H1 (cell line): ENCODE results near the gene THADA. TPM values are rescaled to one million over a fixed set of nuclear protein-coding genes. Genes with fewer than 3 reads are reported as not detected.

Experiments
- CTCF ChIA-PET: fragments of 300-600 bp; sonication (Branson Sonifier 250); formaldehyde crosslinking; loops from one replicate; lab custom pipeline; 2021; ENCODE audit not compliant: partially characterized antibody; lab: Charles Lee
- POLR2A ChIA-PET: fragments of 300-600 bp; sonication (Branson Sonifier 250); formaldehyde crosslinking; loops from one replicate; lab custom pipeline; 2021; ENCODE audit warnings: inconsistent platforms; ENCODE audit not compliant: partially characterized antibody; lab: Charles Lee
- DNase-seq, 2 experiments: peaks; one replicate each; pipeline versions ENCODE4 v3.0.0 to v3.0.0-alpha.2; 2010 to 2022; ENCODE audit warnings: low spot score in 2 of 2, low read depth in 1 of 2, mixed read lengths in 1 of 2
- FAIRE-seq: peaks from 2 replicates; lab custom pipeline; 2011; peaks lifted over from hg19 to GRCh38; lab: Jason Lieb, UNC
- H2AFZ ChIP-seq: 2 replicates; pipeline ENCODE4 v1.8.1; 2012; ENCODE audit warnings: low read length, inconsistent platforms
- H2AK5ac ChIP-seq: 2 replicates; pipeline ENCODE4 v1.6.1; 2013; ENCODE audit warnings: low read depth, low read length
- H2BK120ac ChIP-seq: replicated peaks from 2 replicates; pipeline ENCODE3; 2013; ENCODE audit warnings: low read depth, low read length, inconsistent platforms
- H2BK12ac ChIP-seq: 2 replicates; pipeline ENCODE4 v1.6.1; 2013; ENCODE audit warnings: low read depth, low read length
- H2BK15ac ChIP-seq: 2 replicates; pipeline ENCODE4 v1.6.1; 2013; ENCODE audit warnings: low read length
- H2BK20ac ChIP-seq: 2 replicates; pipeline ENCODE4 v1.6.1; 2013; ENCODE audit warnings: low read length
- H2BK5ac ChIP-seq: 2 replicates; pipeline ENCODE4 v1.6.1; 2013; ENCODE audit warnings: low read depth, low read length
- H3K14ac ChIP-seq: 2 replicates; pipeline ENCODE4 v1.6.1; 2013; ENCODE audit warnings: inconsistent platforms; ENCODE audit not compliant: insufficient read length
- H3K18ac ChIP-seq: 2 replicates; pipeline ENCODE4 v1.6.1; 2013; ENCODE audit warnings: low read length; ENCODE audit errors: extremely low read depth
- H3K23ac ChIP-seq: 2 replicates; pipeline ENCODE4 v1.6.1; 2013; ENCODE audit warnings: inconsistent platforms; ENCODE audit not compliant: insufficient read length
- H3K23me2 ChIP-seq: 2 replicates; pipeline ENCODE4 v1.6.1; 2013; ENCODE audit warnings: low read depth, low read length
- H3K27ac ChIP-seq: 2 replicates; pipeline ENCODE4 v1.6.1; 2011; ENCODE audit warnings: low read depth, low read length, inconsistent platforms
- H3K27me3 ChIP-seq, 4 experiments: replicated peaks in 1 of 4; 1 replicate in 1 of 4; 2 replicates in 3 of 4; pipeline versions ENCODE4 v1.6.1 to v1.8.1; 2011 to 2013; ENCODE audit warnings: low read length in 3 of 4, mild to moderate bottlenecking in 3 of 4, inconsistent platforms in 2 of 4, mixed read lengths in 2 of 4, moderate library complexity in 1 of 4; ENCODE audit not compliant: control insufficient read depth in 3 of 4, insufficient read depth in 3 of 4; ENCODE audit errors: extremely low read depth in 1 of 4
- H3K36me3 ChIP-seq, 4 experiments: 2 replicates each; pipeline versions ENCODE4 v1.6.1 to v1.8.1; 2011 to 2013; ENCODE audit warnings: mild to moderate bottlenecking in 4 of 4, low read length in 3 of 4, moderate library complexity in 2 of 4, control low read depth in 1 of 4, inconsistent platforms in 1 of 4; ENCODE audit not compliant: insufficient read depth in 4 of 4, control insufficient read depth in 2 of 4
- H3K4ac ChIP-seq: replicated peaks from 2 replicates; pipeline ENCODE3; 2013; ENCODE audit warnings: low read length, low read depth, mixed read lengths, inconsistent platforms; ENCODE audit not compliant: insufficient read length
- H3K4me1 ChIP-seq, 4 experiments: replicated peaks in 1 of 4; 1 replicate in 1 of 4; 2 replicates in 3 of 4; pipeline versions ENCODE4 v1.6.1 to v1.8.1; 2011 to 2013; ENCODE audit warnings: low read length in 3 of 4, inconsistent platforms in 2 of 4, mixed read lengths in 1 of 4; ENCODE audit not compliant: insufficient read depth in 4 of 4, control insufficient read depth in 3 of 4
- H3K4me2 ChIP-seq, 2 experiments: 2 replicates each; pipeline versions ENCODE4 v1.6.1 to v1.8.1; 2011 to 2013; ENCODE audit warnings: low read depth in 2 of 2, low read length in 2 of 2, control low read depth in 1 of 2, inconsistent platforms in 1 of 2, mild to moderate bottlenecking in 1 of 2; ENCODE audit not compliant: insufficient read depth in 1 of 2
- H3K4me3 ChIP-seq, 4 experiments: fragments of 200-600, 300-600 bp in 1 of 4; sonication (generic), shearing (Covaris generic), sonication (Bioruptor Twin) in 1 of 4; 2 replicates each; pipeline versions ENCODE4 v1.5.1 to v1.8.1; 2011 to 2016; ENCODE audit warnings: low read length in 4 of 4, low read depth in 3 of 4, control low read depth in 2 of 4, inconsistent platforms in 2 of 4, mild to moderate bottlenecking in 2 of 4, mixed read lengths in 1 of 4, moderate library complexity in 1 of 4; ENCODE audit not compliant: insufficient read depth in 2 of 4; ENCODE audit errors: extremely low read depth in 1 of 4
- H3K56ac ChIP-seq: replicated peaks from 2 replicates; pipeline ENCODE3; 2013; ENCODE audit warnings: low read depth, mild to moderate bottlenecking, mixed read lengths, low read length, inconsistent platforms; ENCODE audit not compliant: insufficient read length
- H3K79me1 ChIP-seq: 2 replicates; pipeline ENCODE4 v1.6.1; 2013; ENCODE audit warnings: low read depth, low read length, control low read depth
- H3K79me2 ChIP-seq, 2 experiments: 2 replicates each; pipeline versions ENCODE4 v1.6.1 to v1.8.1; 2012 to 2013; ENCODE audit warnings: low read length in 2 of 2, mild to moderate bottlenecking in 2 of 2, inconsistent platforms in 1 of 2; ENCODE audit not compliant: insufficient read depth in 2 of 2, control insufficient read depth in 1 of 2
- H3K9ac ChIP-seq, 4 experiments: replicated peaks in 1 of 4; 1 replicate in 1 of 4; 2 replicates in 3 of 4; pipeline versions ENCODE4 v1.6.1 to v1.8.1; 2011 to 2013; ENCODE audit warnings: low read depth in 3 of 4, low read length in 3 of 4, control low read depth in 2 of 4, mild to moderate bottlenecking in 2 of 4, moderate library complexity in 2 of 4, inconsistent platforms in 1 of 4; ENCODE audit errors: extremely low read depth in 1 of 4
- H3K9me3 ChIP-seq, 2 experiments: 2 replicates each; pipeline versions ENCODE4 v1.6.1 to v1.8.1; 2012 to 2013; ENCODE audit warnings: mild to moderate bottlenecking in 2 of 2, moderate library complexity in 2 of 2, control low read depth in 1 of 2, inconsistent platforms in 1 of 2, low read depth in 1 of 2, low read length in 1 of 2, mixed read lengths in 1 of 2; ENCODE audit not compliant: insufficient read depth in 2 of 2
- H4K20me1 ChIP-seq, 2 experiments: replicated peaks in 1 of 2; 2 replicates each; pipeline versions ENCODE3 to v1.8.1; 2011 to 2013; ENCODE audit warnings: inconsistent platforms in 2 of 2, low read length in 2 of 2, mild to moderate bottlenecking in 1 of 2; ENCODE audit not compliant: insufficient read depth in 2 of 2, control insufficient read depth in 1 of 2
- H4K5ac ChIP-seq: 2 replicates; pipeline ENCODE4 v1.6.1; 2013; ENCODE audit warnings: low read length, low read depth, mixed read lengths, inconsistent platforms; ENCODE audit not compliant: insufficient read length
- H4K8ac ChIP-seq: 2 replicates; pipeline ENCODE4 v1.8.0; 2013; ENCODE audit warnings: mild to moderate bottlenecking, moderate library complexity, low read length, inconsistent platforms; ENCODE audit not compliant: insufficient read depth; ENCODE audit errors: extremely low read depth
- H4K91ac ChIP-seq: replicated peaks from 2 replicates; pipeline ENCODE3; 2013; ENCODE audit warnings: low read length, mixed read lengths, inconsistent platforms; ENCODE audit not compliant: insufficient read length
- CREB1 ChIP-seq: IDR thresholded peaks from 2 replicates; pipeline ENCODE4 v1.6.1; 2012; ENCODE audit warnings: inconsistent platforms
- EGR1 ChIP-seq: IDR thresholded peaks from 2 replicates; pipeline ENCODE4 v1.6.1; 2011; ENCODE audit warnings: low read depth, low read length, borderline replicate concordance
- EZH2 ChIP-seq: fragments of 200-600 bp; sonication (generic); IDR thresholded peaks from 2 replicates; pipeline ENCODE4 v1.7.1; 2012; ENCODE audit warnings: low read depth, mild to moderate bottlenecking, moderate library complexity, low read length, inconsistent platforms; ENCODE audit not compliant: severe bottlenecking
- KDM1A ChIP-seq: fragments of 200-600, 300-600 bp; sonication (generic); IDR thresholded peaks from 2 replicates; pipeline ENCODE4 v1.7.1; 2016; ENCODE audit warnings: mild to moderate bottlenecking, low read length, borderline replicate concordance
- PHF8 ChIP-seq: fragments of 200-600 bp; sonication (generic); conservative IDR thresholded peaks from 2 replicates; pipeline ENCODE4 v1.7.1; 2012; ENCODE audit warnings: low read depth, mild to moderate bottlenecking, inconsistent platforms, low read length, moderate library complexity
- RBBP5 ChIP-seq: IDR thresholded peaks from 2 replicates; pipeline ENCODE4 v1.7.1; 2012; ENCODE audit warnings: low read depth, mild to moderate bottlenecking, inconsistent platforms, low read length, moderate library complexity, borderline replicate concordance
- SAP30 ChIP-seq: fragments of 300-600 bp; sonication (generic); IDR thresholded peaks from 2 replicates; pipeline ENCODE4 v1.7.1; 2012; ENCODE audit warnings: low read length, moderate library complexity, mild to moderate bottlenecking, inconsistent platforms; ENCODE audit not compliant: insufficient read depth, insufficient replicate concordance
- SP4 ChIP-seq: IDR thresholded peaks from 2 replicates; pipeline ENCODE4 v1.6.1; 2012; ENCODE audit warnings: low read length, inconsistent platforms
- WGBS, 2 experiments: shearing (Covaris generic) in 1 of 2; methylation state at CpG; one replicate each; pipeline versions ENCODE4 v1.1.6 to v1.1.7; 2013 to 2015; ENCODE audit warnings: low lambda C conversion rate in 2 of 2, mixed read lengths in 2 of 2, inconsistent platforms in 1 of 2, low coverage in 1 of 2, missing lambda C conversion rate in 1 of 2; ENCODE audit not compliant: insufficient replicate concordance in 2 of 2, insufficient coverage in 1 of 2, insufficient read length in 1 of 2; ENCODE audit errors: extremely low coverage in 1 of 2, missing lambda C conversion rate in 1 of 2; 5-methylcytosine and 5-hydroxymethylcytosine counted together
- polyA plus RNA-seq, 7 experiments: library from polyadenylated mRNA; depleted of rRNA in 3 of 7; stranded (reverse) in 5 of 7; unstranded in 2 of 7; fragments of >200 nt in 5 of 7; fragments of 200-250 nt in 2 of 7; gene quantifications; 1 replicate in 5 of 7; 2 replicates in 1 of 7; 4 replicates in 1 of 7; pipeline versions ENCODE4 v1.2.1 to v1.2.3, GENCODE V29; 2011 to 2013; ENCODE audit warnings: missing spikeins in 2 of 7, mixed read lengths in 2 of 7
- total RNA-seq: library from RNA; stranded (reverse); fragmentation: NEBNext Ultra II Directional; extraction: Animal tissue kit (Norgen Biotek cat#: 25700); gene quantifications from 2 replicates; pipeline ENCODE4 v1.2.1, GENCODE V29; 2021
- TF ChIP-seq, protein P1 (sequence below): IDR thresholded peaks from 2 replicates; pipeline ENCODE4 v1.6.1; 2012; ENCODE audit warnings: low read length, inconsistent platforms

The THADA gene
- total and polyA plus RNA-seq, 2 of the 8 experiments (the other 6 are each of a cell fraction or from before 2014, with no cell fraction given) = 22.4 to 26.8 TPM

DNA sequence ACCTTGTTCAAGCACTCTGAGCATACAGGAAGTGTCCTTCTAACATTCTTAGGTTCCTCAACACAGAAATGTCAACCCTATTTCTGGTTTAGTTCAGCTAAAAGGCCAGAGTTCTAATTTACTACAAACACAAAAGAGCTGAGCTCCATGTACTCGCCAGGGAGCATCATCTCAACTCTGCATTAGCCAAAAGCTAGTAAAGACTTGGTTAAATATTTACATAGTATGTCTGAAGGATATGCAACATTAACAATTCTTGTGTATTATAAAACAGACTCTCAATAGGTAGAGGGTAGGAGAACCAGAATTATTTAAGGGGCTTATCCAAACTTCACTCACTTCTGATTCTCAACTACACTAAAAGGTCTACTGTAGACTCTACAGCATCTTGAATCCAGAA is 154.6 kb downstream of the THADA start:
- H3K4me3 ChIP-seq = no peak overlapping the region
- no peak overlapping the region for H3K4me2 ChIP-seq
- no peaks in the 10 kb centered on the region for H3K79me2 ChIP-seq
- H2BK120ac ChIP-seq = no peak overlapping the region
- no peak overlapping the region for H2BK5ac ChIP-seq
- H2BK20ac ChIP-seq = no peak overlapping the region
- H3K9me3 ChIP-seq = no peaks in the 10 kb centered on the region
- 93% methylated on average over 1 of the region's 1 CpG; no CpG with 5 or more reads in 1 of the 2 experiments for WGBS, 2 experiments
- no peak overlapping the region for H4K5ac ChIP-seq
- H2AK5ac ChIP-seq = no peak overlapping the region
- no peak overlapping the region for H2AFZ ChIP-seq
- no peak for FAIRE-seq
- no peaks in the 10 kb centered on the region for H4K20me1 ChIP-seq
- no peaks in the 10 kb centered on the region for H3K36me3 ChIP-seq
- 0 out of 2 replicates have a peak overlapping the region, but pooled peaks have one; percentile 21 for H2BK15ac ChIP-seq
- no peak overlapping the region for H3K56ac ChIP-seq
- no peak overlapping the region for H3K14ac ChIP-seq
- H3K27ac ChIP-seq = no peak overlapping the region
- H2BK12ac ChIP-seq = no peak overlapping the region
- ChIA-PET POLR2A (no interaction called here), CTCF (interaction anchor here (0.9 kb wide), 1 partner anchor 495 kb away, joined by 3 read pairs; no protein-coding TSS in a partner anchor)
- peaks cover 0 to 18% (median 4%) of the 10 kb centered on the region in 4 experiments; a peak in 4 of 7 replicates for H3K4me1 ChIP-seq
- no peak for DNase-seq
- H3K4ac ChIP-seq = no peak overlapping the region
- no peak overlapping the region for H4K8ac ChIP-seq
- H3K27me3 ChIP-seq = no peaks in the 10 kb centered on the region
- no peak overlapping the region for H4K91ac ChIP-seq
- no peak overlapping the region for H3K23ac ChIP-seq
- H3K23me2 ChIP-seq = no peaks in the 10 kb centered on the region
- no peak overlapping the region for H3K18ac ChIP-seq
- H3K79me1 ChIP-seq = no peaks in the 10 kb centered on the region
- H3K9ac ChIP-seq = no peak overlapping the region
- TF ChIP-seq SP4 (no peak), EGR1 (no peak), CREB1 (no peak), RBBP5 (no peak), PHF8 (no peak), EZH2 (no peak), KDM1A (no peak), SAP30 (no peak)
- TF ChIP-seq, protein P1, sequence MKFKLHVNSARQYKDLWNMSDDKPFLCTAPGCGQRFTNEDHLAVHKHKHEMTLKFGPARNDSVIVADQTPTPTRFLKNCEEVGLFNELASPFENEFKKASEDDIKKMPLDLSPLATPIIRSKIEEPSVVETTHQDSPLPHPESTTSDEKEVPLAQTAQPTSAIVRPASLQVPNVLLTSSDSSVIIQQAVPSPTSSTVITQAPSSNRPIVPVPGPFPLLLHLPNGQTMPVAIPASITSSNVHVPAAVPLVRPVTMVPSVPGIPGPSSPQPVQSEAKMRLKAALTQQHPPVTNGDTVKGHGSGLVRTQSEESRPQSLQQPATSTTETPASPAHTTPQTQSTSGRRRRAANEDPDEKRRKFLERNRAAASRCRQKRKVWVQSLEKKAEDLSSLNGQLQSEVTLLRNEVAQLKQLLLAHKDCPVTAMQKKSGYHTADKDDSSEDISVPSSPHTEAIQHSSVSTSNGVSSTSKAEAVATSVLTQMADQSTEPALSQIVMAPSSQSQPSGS = no peak
